Stimulated activated CD8-positive, alpha-beta memory T cell treated with anti-CD3 and anti-CD28 coated beads, Interleukin-12 subunit alpha, Interleukin-12 subunit beta, amount 100 ng/mL, for 1 hour (primary cell): Measurements from ENCODE around the gene CACHD1.

Experiments used
- DNase-seq: peaks from one replicate; pipeline ENCODE4 v3.0.0-alpha.2; 2020; ENCODE audit warnings: low read depth

The CACHD1 gene

DNA sequence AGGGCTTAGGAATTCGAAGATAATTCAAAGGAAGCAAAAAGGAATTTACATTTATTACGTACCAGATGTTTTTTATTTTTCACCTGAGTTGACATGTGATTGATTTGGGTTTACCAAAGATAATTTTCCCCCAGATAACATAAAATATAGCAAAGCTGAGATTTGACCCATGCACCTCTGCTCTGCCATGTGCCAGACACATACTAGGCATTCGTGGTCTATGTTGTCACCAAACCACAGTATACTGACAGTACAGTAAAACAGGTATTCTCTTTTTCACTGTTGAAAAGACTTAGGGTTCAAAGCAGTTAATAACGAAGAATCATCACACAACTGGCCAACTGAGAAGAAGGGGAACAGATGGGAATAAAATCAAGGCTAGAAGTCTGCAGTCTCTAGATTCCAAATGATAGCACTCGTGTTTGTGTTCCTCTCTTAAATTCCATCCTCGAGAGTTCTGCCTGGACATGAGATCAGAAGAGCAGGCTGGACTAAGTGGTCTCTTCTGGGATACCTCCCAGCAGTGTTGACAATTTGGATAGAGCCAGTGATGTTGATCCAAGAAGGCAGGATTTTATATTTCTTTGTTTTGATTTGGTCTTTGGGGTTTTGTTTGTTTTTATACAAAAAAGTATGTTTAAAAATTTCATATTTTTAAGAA, 189.7 kb downstream of the CACHD1 start:
- no peak for DNase-seq

DNA sequence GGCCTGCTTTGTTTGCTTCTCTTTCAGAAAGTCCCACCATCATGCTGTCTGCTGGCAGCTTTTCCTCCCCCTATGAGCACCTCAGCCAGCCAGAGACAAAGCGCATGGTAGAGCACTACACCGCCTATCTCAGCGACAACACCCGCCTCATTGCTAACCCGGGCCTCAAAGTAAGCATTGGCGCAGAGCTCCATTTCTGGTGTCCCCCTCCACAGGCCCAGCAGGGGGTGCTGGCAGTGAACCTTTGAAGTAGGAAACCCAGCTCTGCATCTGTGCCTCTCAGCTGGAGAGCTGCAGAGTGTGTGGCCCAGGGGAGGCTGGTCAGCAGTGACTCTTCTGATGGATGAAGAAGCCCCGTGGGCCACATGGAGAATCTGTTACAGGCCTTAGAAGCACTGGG, 193.7 kb downstream of the CACHD1 start:
- no peak for DNase-seq

DNA sequence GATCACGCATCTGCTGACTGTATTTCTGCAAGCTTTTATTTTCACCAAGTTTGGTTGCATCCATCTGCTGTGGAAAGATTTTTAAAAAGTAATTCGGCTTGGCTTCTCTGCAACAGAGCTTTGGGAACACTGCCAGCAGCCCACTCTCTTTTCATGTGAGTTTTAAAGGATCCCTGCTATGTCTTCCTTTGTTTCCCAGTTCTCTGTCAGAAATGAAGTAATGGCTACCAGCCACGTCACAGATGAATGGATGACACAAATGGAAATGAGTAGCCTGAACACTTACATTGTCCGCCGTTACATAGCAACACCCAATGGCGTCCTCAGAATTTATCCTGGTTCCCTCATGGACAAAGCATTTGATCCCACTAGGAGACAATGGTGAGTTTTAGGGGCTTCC, 194.4 kb downstream of the CACHD1 start:
- DNase-seq = no peak

- no peak for DNase-seq
These were observed 199.3 kb downstream of the CACHD1 start for GRCh38 chr1:64669098-64669675.

GRCh38 chr1:64675718-64676345, 205.9 kb downstream of the CACHD1 start:
- DNase-seq = no peak

DNA sequence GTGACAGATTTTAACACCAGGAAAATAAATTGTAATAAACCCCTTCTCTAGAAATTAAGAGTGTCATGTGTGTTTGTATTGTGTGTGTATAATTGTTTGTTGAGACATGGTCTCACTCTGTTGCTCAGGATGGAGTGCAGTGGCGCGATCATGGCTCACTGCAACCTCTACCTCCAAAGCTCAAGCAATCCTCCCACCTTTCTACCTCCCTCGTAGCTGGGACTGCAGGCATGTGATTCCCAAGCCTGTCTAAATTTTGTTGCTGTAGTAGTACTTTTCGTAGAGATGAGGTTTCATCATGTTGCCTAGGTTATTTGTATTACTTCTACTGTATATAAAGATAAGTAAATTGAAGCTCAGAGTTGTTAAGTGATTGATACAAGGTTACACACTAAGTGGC, 206.5 kb downstream of the CACHD1 start:
- no peak for DNase-seq

DNA sequence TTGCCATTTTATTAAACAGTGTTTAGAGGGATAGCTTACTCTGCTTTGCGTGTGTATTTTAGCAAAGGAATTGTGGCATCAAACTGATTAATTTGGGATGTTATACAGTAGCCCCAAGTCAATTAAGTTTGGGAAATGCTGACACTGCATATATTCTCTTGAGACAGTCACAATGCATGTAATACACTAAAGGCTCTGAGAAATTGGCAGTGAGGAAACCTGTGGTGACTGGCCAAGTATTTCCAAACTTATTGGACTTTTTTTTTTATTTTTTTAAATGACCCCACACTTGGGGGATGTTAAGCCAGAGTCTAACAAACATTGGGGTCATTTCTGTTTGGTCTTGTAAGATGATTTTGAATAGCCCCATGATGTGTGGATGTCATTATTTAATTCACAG, 207.6 kb downstream of the CACHD1 start:
- no peak for DNase-seq

DNA sequence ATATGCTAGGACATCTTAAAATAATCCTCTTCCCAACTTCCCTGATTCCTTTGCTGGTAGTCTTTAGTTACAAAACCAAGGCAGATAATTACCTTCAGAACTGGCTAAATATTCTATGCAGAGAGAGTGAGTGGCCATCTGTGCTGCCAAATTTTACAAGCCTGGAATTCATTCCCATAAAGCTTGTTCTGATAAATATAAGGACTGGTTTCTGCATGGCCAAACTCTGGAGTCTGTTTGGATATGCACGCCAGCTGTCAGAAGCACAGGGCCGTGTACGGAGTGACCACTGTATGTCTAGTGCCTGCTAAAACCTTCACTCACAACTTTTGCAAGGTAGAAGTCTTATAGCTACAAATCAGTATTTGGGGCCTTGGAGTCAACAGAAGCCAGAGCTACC, 208.4 kb downstream of the CACHD1 start:
- no peak for DNase-seq

- DNase-seq = no peak
These were observed 209.2 kb downstream of the CACHD1 start for GRCh38 chr1:64679177-64679576.

DNA sequence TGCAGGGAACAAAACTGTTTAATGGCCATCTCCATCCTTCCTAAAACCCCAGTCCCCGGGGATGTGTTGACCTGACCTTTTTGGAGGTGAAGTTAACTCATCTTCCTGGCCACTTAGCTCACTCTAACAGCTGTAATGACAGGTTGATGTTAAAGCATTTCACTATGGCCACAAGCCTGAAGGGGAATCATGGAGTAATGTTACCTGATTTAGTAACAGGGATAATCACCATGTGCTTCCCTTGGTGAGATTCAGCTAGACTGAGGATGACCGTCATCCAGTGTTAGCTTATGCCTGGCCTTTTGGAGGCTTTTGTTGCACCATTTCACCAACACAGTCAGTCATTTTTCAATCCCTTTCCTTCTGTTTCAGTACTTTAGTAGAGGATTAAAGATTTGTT, 210.7 kb downstream of the CACHD1 start:
- no peak for DNase-seq

GRCh38 chr1:64681043-64681442, 211.1 kb downstream of the CACHD1 start:
- no peak for DNase-seq

DNA sequence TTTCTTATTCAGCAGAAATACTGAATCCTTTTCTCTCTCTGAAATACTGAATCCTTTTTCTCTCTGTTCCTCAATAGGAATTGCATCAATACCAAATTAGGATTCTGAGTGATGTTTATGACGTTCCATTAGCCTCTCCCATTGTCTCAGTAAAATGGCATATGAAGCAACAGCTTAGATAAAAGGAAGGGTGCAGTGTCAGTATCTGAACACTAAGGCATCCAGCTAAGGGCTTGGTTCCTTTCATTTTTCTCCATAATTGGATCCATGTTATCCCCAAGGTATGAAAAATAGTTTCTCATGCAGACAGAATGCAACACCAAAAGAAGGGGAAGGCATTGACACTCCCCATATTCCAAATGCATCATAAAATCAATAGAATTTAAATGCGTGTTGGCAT, 213.5 kb downstream of the CACHD1 start:
- no peak for DNase-seq

- DNase-seq = no peak
These were observed 215.3 kb downstream of the CACHD1 start for GRCh38 chr1:64685217-64685616.

DNA sequence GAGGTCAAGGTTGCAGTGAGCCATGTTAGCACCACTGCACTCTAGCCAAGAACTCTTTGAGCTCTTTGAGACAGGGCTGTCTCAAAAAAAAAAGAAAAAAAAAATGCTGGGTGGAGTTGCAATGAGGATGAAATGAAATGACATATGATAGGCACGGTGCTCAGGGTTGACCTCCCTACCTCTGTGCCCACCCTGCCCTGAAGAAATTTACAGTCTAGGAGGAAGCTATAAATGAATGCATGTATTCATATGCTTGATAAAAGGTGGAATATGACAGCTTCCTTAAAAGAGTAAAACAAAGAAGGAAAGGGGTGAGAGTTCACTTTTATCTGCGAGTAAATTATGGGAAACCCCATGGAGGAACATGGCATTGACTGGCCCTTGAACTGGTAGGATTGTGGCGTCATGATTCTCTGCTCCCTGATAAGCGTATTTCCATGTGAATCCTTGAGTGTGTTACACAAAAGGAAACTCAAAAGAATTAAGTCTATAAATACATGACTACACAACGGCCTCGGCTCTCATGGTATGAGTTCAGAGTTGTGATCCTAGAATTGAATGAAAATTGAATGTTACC, 215.9 kb downstream of the CACHD1 start:
- DNase-seq = no peak

- DNase-seq = peak; percentile 4
These were observed 217.1 kb downstream of the CACHD1 start for GRCh38 chr1:64686828-64687724.

- DNase-seq = no peak
These were observed 217.9 kb downstream of the CACHD1 start for GRCh38 chr1:64687725-64688327.

GRCh38 chr1:64691626-64692025, 221.7 kb downstream of the CACHD1 start:
- DNase-seq = no peak

GRCh38 chr1:64692911-64693310, 223.0 kb downstream of the CACHD1 start:
- DNase-seq = no peak

GRCh38 chr1:64693406-64693805, 223.5 kb downstream of the CACHD1 start:
- no peak for DNase-seq

GRCh38 chr1:64696879-64697278, 226.9 kb downstream of the CACHD1 start:
- DNase-seq = no peak

GRCh38 chr1:64699327-64699726, 229.4 kb downstream of the CACHD1 start:
- no peak for DNase-seq

- DNase-seq = no peak
These were observed 231.1 kb downstream of the CACHD1 start for GRCh38 chr1:64701071-64701470.
